Measurements from ENCODE around the gene KCNMA1. TPM values are rescaled to one million over a fixed set of nuclear protein-coding genes. Genes with fewer than 3 reads are reported as not detected.
A peak's percentile ranks its signal among the peaks of the same experiment; 100 is the strongest.

The KCNMA1 gene
- total RNA-seq, 1 donor from 2014 or later = 44.0 TPM

DNA sequence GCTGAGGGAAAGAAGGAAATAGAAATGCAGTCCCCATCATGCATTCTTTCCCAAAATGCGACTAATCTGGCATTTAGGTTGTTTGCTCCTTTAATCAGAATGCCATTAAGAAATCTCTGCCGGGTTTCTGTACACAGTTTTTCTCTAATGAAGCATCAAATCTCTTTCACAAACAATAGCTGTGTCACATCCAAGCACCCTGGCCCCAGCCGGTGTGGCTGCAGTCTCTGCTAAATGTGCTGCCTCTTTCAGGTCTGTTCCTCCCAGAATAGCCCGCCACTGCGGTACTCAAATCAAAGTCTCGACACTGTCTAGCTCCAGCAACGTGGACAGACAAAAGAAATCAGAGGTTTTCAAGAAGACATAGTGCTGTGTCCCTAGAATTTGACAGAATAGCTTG is 343.8 kb downstream of the KCNMA1 start:
- no peak for ATAC-seq
- no peak for DNase-seq (ENCODE audit: low spot score)

GRCh38 chr10:77293347-77293746 is 344.3 kb downstream of the KCNMA1 start:
- no peak for DNase-seq (ENCODE audit: low spot score)
- no peak for ATAC-seq

DNA sequence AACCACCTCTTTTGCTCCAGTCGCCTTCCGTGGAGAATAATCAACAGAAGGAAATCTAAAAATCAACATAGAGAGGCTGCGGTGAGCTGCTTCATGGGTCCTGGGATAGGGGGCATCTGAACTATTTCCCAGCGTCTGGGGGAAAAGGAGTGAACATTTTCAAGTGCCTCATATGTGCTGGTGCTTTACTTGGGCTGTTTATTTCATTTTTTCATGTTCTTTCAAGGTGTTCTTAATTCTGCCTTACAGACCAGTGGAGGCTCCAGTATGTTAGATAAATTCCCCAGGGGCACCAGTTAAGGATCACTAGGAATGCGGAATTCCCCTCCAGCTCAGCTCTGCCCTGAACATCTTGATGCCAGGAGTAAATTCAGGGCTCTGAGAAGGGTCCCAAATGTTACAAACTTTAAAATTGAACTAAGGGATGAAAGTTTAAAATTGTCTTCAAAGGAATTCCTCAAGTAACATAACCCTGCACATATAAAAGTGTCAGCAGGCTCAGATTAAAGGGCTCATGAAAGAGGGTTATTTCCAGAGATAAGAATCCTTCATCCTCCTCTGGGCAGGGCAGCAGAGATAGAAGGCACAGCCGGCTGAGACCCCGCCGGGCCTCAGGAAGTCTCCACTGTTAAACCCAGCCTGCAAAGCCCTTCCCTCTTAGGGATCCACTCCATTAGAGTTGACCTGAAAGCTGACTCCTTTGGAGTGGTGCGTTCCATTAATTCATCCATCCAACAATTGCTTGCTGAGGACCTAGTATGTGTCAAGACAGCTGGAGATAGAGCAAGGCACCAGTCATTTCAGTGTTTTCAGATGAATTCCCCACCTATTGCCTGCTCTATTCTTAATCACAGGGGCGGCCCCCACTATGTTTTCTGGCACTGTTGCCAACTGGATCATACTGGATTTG is 345.8 kb downstream of the KCNMA1 start:
- DNase-seq (ENCODE audit: low spot score) = no peak
- ATAC-seq = no peak

- ATAC-seq = no peak
- DNase-seq (ENCODE audit: low spot score) = no peak
These were observed 347.0 kb downstream of the KCNMA1 start for GRCh38 chr10:77290528-77291155.

DNA sequence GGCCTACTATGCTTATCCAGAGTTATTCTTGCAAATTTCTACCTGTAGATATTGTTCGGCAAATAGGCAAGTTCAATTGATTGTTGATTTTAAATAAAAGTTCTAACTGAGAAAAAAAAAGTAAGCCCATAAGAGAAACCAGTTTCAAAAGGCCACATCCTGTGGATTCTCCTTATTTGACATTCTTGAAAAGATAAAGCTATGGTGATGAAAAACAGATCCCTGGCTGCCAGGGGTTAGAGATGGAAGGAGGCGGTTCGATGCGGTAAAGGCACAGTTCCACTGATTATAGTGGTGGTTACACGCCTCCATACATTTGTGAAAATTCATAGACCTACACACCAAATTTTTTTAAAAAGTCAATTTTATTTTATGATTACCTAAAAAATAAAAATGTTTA is 347.8 kb downstream of the KCNMA1 start:
- no peak for ATAC-seq

GRCh38 chr10:77289027-77289501 is 348.5 kb downstream of the KCNMA1 start:
- DNase-seq (ENCODE audit: low spot score) = no peak
- no peak for ATAC-seq

More for the DNA sequence above, 347.8 kb downstream of the KCNMA1 start:
- no peak for DNase-seq (ENCODE audit: low spot score)

- DNase-seq (ENCODE audit: low spot score) = peak; percentile 75
- peak; percentile 88 for ATAC-seq
These were observed 349.9 kb downstream of the KCNMA1 start for GRCh38 chr10:77287647-77288120.

DNA sequence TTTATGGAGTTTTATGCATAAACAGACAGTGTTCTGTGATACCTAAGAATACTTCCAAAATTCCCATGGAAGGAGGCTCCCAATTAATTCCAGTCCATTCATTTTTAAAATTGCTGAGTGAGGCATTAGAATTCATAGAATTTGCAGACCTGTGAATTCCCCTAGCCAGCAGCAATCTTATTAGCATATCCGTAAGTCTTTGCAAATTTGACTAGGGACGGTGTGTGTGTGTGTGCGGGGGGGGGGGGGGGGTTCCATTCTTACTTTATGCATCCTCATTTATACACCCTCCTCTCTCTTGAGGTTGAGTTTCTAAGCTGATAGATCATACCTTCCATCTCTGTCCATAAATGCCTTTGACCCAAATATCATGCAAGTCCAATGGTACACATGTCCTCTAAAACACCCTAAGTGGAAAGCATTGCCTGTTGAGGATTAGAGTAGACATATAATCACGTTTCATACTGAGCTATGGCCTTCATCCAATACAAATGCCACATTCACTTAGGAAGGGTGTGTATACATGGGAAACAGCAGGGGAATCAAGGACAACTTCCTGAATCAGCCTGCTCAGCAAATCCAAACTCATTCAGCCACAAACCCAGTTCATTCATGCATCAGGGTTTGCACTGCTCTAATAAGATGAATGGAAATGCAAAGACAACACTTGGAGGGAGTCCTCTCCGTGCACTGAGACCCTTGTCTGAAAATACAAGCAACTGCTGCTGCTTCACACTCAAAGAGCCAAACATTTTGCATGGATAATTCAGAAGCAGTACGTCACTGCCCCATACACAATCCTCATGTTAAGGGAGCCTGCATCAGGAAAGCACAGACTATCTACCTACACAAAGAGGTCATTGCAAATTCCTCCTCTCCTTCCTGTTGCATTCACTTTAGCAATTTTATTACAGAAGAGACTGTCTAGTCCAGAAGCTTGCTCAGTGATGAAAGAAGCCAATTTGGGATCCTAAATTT is 350.8 kb downstream of the KCNMA1 start:
- DNase-seq (ENCODE audit: low spot score) = no peak
- ATAC-seq = no peak

DNA sequence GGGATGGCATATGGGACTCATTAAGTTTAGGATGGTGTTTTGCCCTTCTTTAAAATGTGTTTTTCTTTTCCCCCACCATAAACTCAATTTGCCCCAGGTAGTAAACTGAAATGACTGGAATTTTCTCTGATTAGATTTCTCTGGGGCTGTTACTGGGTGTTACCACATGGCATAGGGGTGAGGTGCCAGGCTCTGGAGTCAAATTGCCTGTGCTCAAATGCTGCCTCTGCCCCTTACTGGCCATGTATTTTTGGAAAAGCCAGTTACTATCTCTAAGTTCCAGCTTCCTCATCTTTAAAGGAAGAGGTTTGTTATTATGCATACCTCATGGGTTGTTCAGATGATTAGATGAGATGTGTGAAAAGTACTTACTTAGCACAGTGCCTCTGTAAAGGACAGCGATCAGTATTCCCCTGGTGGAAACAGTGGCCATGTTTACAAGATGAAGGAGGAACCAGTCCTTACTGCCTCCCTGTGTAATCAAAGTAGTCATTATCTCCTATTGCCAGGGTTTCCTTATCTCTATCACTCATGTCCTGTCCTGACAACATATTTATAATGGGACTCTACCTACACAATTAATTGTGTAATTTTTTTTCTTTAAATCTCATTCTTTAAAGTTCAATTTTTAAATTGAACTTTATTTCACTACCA is 352.0 kb downstream of the KCNMA1 start:
- ATAC-seq (no peak), DNase-seq (ENCODE audit: low spot score) (no peak)

DNA sequence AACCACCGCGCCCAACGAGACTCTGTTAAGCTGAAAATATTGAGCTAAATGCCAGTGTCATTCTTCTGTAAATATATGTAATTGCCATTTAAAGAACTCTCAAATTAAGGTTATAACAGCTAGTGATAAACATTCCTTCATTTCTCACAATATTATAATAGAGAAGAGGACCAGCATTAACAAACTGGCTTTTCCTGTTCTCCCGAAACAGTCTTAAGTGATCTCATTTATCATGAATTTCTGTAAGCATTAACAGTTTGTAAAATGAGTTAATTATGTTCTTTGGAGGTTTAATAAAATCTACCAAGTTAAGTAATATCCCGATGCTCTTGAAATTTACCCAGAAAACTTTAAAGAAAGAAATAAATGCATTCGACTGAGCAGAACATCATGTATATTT is 352.8 kb downstream of the KCNMA1 start:
- no peak for DNase-seq (ENCODE audit: low spot score)
- no peak for ATAC-seq

DNA sequence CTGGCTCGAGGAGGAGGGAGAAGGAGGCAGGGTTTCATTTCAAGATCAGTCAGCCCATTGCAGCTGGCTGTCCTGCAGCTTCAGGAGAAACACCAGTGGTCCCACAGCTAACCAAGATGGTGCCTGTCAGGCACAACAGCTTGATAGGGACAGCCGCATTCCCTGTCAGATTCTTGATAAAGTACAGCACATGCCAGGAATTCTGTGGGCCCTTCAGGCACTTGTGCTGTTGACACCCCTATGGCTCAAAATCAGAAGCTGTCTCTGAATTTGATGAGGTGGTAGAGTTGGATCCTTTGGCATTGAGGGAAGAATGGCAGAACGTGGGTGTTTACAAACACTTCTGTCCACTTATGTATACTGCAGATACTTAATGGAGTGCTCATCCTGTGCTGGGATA is 354.3 kb downstream of the KCNMA1 start:
- no peak for DNase-seq (ENCODE audit: low spot score)
- ATAC-seq = no peak

- DNase-seq (ENCODE audit: low spot score) (no peak), ATAC-seq (no peak)
These were observed 355.4 kb downstream of the KCNMA1 start for GRCh38 chr10:77282163-77282562.

- no peak for ATAC-seq
These were observed 355.9 kb downstream of the KCNMA1 start for GRCh38 chr10:77281719-77282118.

GRCh38 chr10:77279207-77279606 is 358.4 kb downstream of the KCNMA1 start:
- DNase-seq (ENCODE audit: low spot score) = peak; percentile 60
- peak; percentile 72 for ATAC-seq

More at GRCh38 chr10:77281719-77282118, 355.9 kb downstream of the KCNMA1 start:
- no peak for DNase-seq (ENCODE audit: low spot score)

GRCh38 chr10:77274046-77274795 is 363.4 kb downstream of the KCNMA1 start:
- ATAC-seq (peak; percentile 32), DNase-seq (ENCODE audit: low spot score) (no peak)

- ATAC-seq (peak; percentile 65), DNase-seq (ENCODE audit: low spot score) (no peak)
These were observed 368.4 kb downstream of the KCNMA1 start for GRCh38 chr10:77269163-77269562.

GRCh38 chr10:77268721-77269120 is 368.9 kb downstream of the KCNMA1 start:
- DNase-seq (ENCODE audit: low spot score) = no peak
- ATAC-seq = no peak

GRCh38 chr10:77267703-77268675 is 369.6 kb downstream of the KCNMA1 start:
- DNase-seq (ENCODE audit: low spot score) = no peak
- ATAC-seq = peak; percentile 64
